CD4-positive, alpha-beta memory T cell (primary cell): Measurements from ENCODE around the gene RSPO4. TPM values are rescaled to one million over a fixed set of nuclear protein-coding genes. Genes with fewer than 3 reads are reported as not detected.

Source experiments
- CTCF ChIA-PET: fragments of 350-600 bp; sonication (Branson Sonifier 250); formaldehyde crosslinking; loops from one replicate; lab custom pipeline; 2021; ENCODE audit warnings: inconsistent platforms; ENCODE audit not compliant: partially characterized antibody; lab: Charles Lee
- POLR2A ChIA-PET: fragments of 350-600 bp; sonication (Branson Sonifier 250); formaldehyde crosslinking; loops from one replicate; lab custom pipeline; 2021; ENCODE audit not compliant: partially characterized antibody; lab: Charles Lee
- DNase-seq, 5 donors: peaks; one replicate each; pipeline versions ENCODE4 v3.0.0 to v3.0.0-alpha.2; 2020 to 2022; ENCODE audit warnings: mixed read lengths in 1 of 5
- H3K27ac ChIP-seq: one replicate; pipeline ENCODE4 v1.7.0; 2013; ENCODE audit warnings: low read depth, low read length
- H3K27me3 ChIP-seq: 2 replicates; pipeline ENCODE4 v1.7.0; 2013; ENCODE audit warnings: mild to moderate bottlenecking, low read length, moderate library complexity; ENCODE audit not compliant: insufficient read depth
- H3K36me3 ChIP-seq: 2 replicates; pipeline ENCODE4 v1.7.0; 2013; ENCODE audit warnings: mild to moderate bottlenecking, low read length, moderate library complexity; ENCODE audit not compliant: insufficient read depth
- H3K4me1 ChIP-seq: 2 replicates; pipeline ENCODE4 v1.7.0; 2013; ENCODE audit warnings: mild to moderate bottlenecking, low read length, moderate library complexity; ENCODE audit not compliant: insufficient read depth
- H3K4me3 ChIP-seq, 2 donors: one replicate each; pipeline ENCODE4 v1.7.0; 2013; ENCODE audit warnings: low read length in 2 of 2, mild to moderate bottlenecking in 1 of 2
- H3K9me3 ChIP-seq, 2 donors: one replicate each; pipeline ENCODE4 v1.7.0; 2013; ENCODE audit warnings: low read length in 2 of 2, control low read depth in 1 of 2; ENCODE audit not compliant: control insufficient read depth in 1 of 2
- H3K27ac Mint-ChIP-seq, 7 donors: one replicate each; pipeline ENCODE4 v1.8.0; 2020 to 2021; ENCODE audit warnings: mixed read lengths in 7 of 7, mild to moderate bottlenecking in 6 of 7, inconsistent platforms in 3 of 7, moderate library complexity in 3 of 7
- H3K27me3 Mint-ChIP-seq, 2 donors: one replicate each; pipeline ENCODE4 v1.8.0; 2020 to 2021; ENCODE audit warnings: mixed read lengths in 2 of 2
- H3K36me3 Mint-ChIP-seq, 2 donors: one replicate each; pipeline ENCODE4 v1.8.0; 2020 to 2021; ENCODE audit warnings: mixed read lengths in 2 of 2, inconsistent platforms in 1 of 2, mild to moderate bottlenecking in 1 of 2
- H3K4me1 Mint-ChIP-seq, 4 donors: one replicate each; pipeline ENCODE4 v1.8.0; 2020 to 2021; ENCODE audit warnings: mixed read lengths in 4 of 4, mild to moderate bottlenecking in 1 of 4
- H3K4me3 Mint-ChIP-seq, 8 donors: one replicate each; pipeline ENCODE4 v1.8.0; 2020 to 2021; ENCODE audit warnings: mixed read lengths in 8 of 8, mild to moderate bottlenecking in 7 of 8, moderate library complexity in 6 of 8, inconsistent platforms in 3 of 8
- H3K9me3 Mint-ChIP-seq, 8 donors: one replicate each; pipeline ENCODE4 v1.8.0; 2020 to 2021; ENCODE audit warnings: mixed read lengths in 8 of 8, mild to moderate bottlenecking in 5 of 8, inconsistent platforms in 3 of 8, moderate library complexity in 1 of 8
- intact Hi-C: fragments of 100-400 bp; cut with micrococcal nuclease; formaldehyde crosslinking; loops from one replicate; pipeline ENCODE4 v1.15.1; 2023
- polyA plus RNA-seq, 2 donors: library from polyadenylated mRNA; unstranded; fragments of 300-500 nt; fragmentation: Illumina TruSeq; gene quantifications; one replicate each; pipeline ENCODE4 v1.2.3, GENCODE V29; 2021
- total RNA-seq, 2 experiments: library from RNA; stranded (reverse); gene quantifications; one replicate each; pipeline ENCODE4 v1.2.3, GENCODE V29; 2021

The RSPO4 gene
- total and polyA plus RNA-seq, 4 experiments from 2014 or later = 0.11 to 0.38 TPM; not detected in 2

DNA sequence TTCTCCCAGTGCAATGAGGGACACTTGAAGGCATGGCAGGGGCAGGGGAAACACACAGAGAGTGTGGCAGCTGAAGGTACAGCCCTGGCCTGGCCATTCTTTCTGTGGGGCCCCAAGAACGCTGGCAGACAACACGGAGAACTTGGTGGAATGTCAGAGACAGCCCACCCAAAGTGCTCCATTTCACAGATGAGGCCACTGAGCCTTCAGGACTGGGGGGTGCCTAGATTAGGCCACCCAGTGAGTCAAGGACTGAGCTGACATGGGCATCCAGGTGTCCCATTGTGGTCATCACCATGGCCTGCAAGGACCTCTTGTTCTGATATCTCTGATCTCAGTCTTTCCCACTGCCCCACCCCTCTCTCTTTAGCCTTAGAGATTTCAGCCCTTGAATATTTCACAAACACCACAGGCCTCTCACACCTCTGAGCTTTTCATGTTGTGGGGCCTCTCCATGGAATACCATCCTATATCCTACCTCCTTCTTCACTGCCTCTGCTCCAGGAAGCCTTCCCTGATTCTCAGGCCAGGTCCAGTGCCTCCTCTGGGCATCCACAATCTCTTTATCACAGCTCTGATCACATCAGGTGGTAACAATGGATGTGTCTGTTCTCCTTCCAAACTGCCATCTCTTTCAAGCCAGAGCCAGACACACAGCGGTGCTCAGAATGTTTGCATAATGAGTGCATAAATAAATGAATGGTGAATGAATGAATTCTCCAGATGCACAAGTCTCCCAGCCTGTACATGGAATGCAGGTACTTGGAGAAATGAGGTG lies 2.0 kb upstream of the RSPO4 start:
- H3K27me3 ChIP-seq = peaks cover 11% of the 10 kb centered on the region
- DNase-seq = no peak
- no peaks in the 10 kb centered on the region for H3K9me3 ChIP-seq
- no peak overlapping the region for H3K27ac ChIP-seq
- no peaks in the 10 kb centered on the region for H3K4me1 ChIP-seq
- Mint-ChIP-seq H3K27ac (no peak overlapping the region), H3K27me3 (peaks cover 41 to 42% of the 10 kb centered on the region in 2 donors), H3K9me3 (no peaks in the 10 kb centered on the region), H3K4me3 (no peak overlapping the region), H3K4me1 (peaks cover 0 to 8% (median 6%) of the 10 kb centered on the region in 4 donors), H3K36me3 (peaks cover 0 to 4% of the 10 kb centered on the region in 2 donors)
- intact Hi-C loops = no loop called here
- H3K4me3 ChIP-seq = no peak overlapping the region
- CTCF ChIA-PET = no interaction called here
- POLR2A ChIA-PET = no interaction called here
- no peaks in the 10 kb centered on the region for H3K36me3 ChIP-seq

DNA sequence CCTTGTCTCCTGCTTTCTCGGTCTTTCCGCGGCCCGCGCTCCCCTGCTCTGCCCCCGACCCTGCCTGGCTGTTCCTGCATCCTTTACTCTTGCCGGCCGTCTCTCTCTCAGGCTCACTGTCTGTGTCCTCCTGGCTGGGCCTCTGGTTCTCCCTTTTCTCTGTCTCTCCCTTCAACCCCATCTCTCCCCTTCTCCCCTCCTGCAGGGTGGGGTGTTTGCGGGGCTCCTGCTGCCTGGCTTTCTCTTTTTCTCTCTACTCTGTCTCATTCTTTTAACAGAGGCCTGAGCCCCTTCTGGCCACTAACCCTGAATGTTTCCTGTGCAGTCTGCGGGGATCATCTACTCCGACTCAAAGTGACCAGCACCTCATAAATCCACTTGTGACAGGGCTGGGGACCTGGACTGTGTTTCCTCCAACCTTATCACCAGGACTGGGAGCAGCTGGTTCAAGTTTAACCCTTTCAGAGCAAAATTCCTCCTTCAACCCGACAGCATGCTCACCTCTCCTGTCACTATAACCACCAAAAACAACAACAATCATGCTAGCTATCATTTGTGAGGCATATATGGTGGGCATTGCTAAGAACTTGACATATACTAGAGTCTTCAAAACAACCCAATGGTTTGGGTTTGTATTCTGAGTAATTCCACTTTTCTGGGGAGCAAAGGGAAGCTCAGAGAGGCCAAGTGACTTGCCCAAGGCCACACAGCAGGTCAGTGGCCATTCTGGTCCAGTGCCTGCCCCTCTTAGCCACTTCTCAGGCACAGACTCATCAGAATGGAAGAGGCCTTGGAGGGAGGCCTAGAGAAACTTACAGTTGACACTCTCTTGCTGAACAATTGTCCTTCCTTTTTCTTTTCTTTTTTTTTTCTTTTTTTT lies 811 bp upstream of the RSPO4 start:
- no peak overlapping the region for H3K4me3 ChIP-seq
- Mint-ChIP-seq H3K27me3 (peaks cover 40 to 41% of the 10 kb centered on the region in 2 donors), H3K9me3 (no peaks in the 10 kb centered on the region), H3K4me3 (peak overlapping the region in 4 of 8 donors; percentile 8 to 46 (median 16)), H3K36me3 (no peaks in the 10 kb centered on the region), H3K27ac (no peak overlapping the region), H3K4me1 (peaks cover 0 to 8% (median 6%) of the 10 kb centered on the region in 4 donors)
- H3K27me3 ChIP-seq = peaks cover 8% of the 10 kb centered on the region
- POLR2A ChIA-PET = no interaction called here
- H3K27ac ChIP-seq = no peak overlapping the region
- intact Hi-C loops = no loop called here
- no peaks in the 10 kb centered on the region for H3K4me1 ChIP-seq
- no peak for DNase-seq
- H3K9me3 ChIP-seq = no peaks in the 10 kb centered on the region
- CTCF ChIA-PET = no interaction called here
- no peaks in the 10 kb centered on the region for H3K36me3 ChIP-seq

DNA sequence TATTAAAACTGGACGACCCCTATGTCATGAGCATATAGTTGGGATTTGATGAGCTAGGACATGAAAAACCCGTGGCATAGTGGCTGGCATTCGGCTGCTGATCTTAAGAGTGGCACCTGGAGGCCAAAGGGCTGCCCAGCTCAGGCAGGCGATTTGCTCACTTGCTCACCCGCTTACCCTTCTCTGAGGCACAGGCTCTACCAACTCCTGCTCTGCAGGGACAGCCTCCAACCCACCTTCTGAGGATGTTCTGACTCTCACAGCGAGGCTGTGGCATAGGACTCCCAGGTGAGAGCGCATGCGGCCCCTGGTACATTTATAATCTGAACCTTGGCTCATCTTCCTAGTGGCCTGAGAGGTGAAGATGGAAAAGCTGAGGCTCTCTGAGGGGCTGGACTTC lies 995 bp downstream of the RSPO4 start:
- no peak for DNase-seq
- peaks cover 0 to 8% (median 6%) of the 10 kb centered on the region in 4 donors for H3K4me1 Mint-ChIP-seq
- no peaks in the 10 kb centered on the region for H3K9me3 Mint-ChIP-seq
- Histone ChIP-seq H3K4me3 (no peak overlapping the region), H3K9me3 (no peaks in the 10 kb centered on the region), H3K27ac (no peak overlapping the region), H3K27me3 (peaks cover 8% of the 10 kb centered on the region), H3K36me3 (no peaks in the 10 kb centered on the region), H3K4me1 (no peaks in the 10 kb centered on the region)
- intact Hi-C loops = no loop called here
- H3K4me3 Mint-ChIP-seq = peak overlapping the region in 1 of 8 donors; percentile 31
- H3K27ac Mint-ChIP-seq = no peak overlapping the region
- H3K27me3 Mint-ChIP-seq = peaks cover 41 to 43% of the 10 kb centered on the region in 2 donors
- ChIA-PET POLR2A (no interaction called here), CTCF (no interaction called here)
- H3K36me3 Mint-ChIP-seq = no peaks in the 10 kb centered on the region

DNA sequence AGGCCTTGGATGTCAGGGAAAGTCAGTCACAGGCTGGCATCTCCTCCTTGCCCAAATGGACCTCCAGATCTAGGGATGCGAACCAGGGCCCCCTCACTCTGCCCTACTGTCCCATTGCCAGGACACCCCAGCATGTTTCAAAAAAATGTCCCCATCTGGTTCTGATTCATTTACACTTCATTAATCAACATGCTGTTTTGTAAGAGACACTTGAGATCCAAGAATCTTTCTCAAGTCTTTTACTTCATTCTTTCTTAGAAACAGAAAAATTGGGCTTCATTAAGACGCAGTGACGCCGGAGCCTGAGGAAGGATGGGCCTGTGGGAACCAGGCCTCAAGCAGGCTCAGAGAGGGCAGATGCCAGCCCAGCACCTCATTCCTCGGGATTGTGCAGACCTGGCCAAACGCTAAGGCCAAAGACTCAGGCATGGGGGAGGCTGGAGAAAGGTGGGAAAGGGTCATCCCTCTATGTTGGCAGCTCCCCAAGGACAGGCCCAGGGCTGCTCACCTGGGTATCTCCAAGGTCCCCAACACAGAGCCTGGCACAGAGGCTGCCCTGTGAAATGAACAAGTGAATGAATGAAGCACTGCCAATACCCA lies 3.8 kb downstream of the RSPO4 start:
- H3K27me3 ChIP-seq = peaks cover 7% of the 10 kb centered on the region
- H3K36me3 ChIP-seq = no peaks in the 10 kb centered on the region
- POLR2A ChIA-PET = no interaction called here
- Mint-ChIP-seq H3K36me3 (no peaks in the 10 kb centered on the region), H3K4me1 (peaks cover 0 to 8% (median 6%) of the 10 kb centered on the region in 4 donors), H3K27ac (no peak overlapping the region), H3K4me3 (no peak overlapping the region), H3K9me3 (no peaks in the 10 kb centered on the region), H3K27me3 (peaks cover 28 to 38% of the 10 kb centered on the region in 2 donors)
- no peaks in the 10 kb centered on the region for H3K4me1 ChIP-seq
- H3K4me3 ChIP-seq = no peak overlapping the region
- DNase-seq = no peak
- no peaks in the 10 kb centered on the region for H3K9me3 ChIP-seq
- CTCF ChIA-PET = interaction anchor here (0.6 kb wide), 1 partner anchor 800 kb away, joined by 3 read pairs; no protein-coding TSS in a partner anchor
- intact Hi-C loops = no loop called here
- H3K27ac ChIP-seq = no peak overlapping the region

DNA sequence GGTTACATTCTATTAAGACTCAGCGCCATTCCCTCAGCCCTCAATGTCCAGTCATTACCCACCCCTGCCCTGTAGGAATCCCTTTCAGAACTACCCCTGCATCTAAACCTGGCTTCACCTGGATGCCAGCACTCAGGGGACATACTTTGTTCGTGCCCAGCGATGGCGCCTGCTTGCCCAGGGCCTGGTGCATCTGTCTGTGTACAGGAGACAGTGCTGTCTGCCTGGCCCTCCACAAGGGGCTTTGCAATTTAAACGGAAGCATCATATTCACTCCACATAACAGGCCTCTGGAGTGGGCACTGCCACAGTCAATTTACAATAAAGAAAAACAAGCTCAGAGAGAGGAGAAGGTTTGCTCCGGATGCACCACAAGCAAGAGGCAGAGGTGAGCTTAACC lies 4.6 kb downstream of the RSPO4 start:
- DNase-seq = no peak
- Mint-ChIP-seq H3K4me3 (no peak overlapping the region), H3K4me1 (peaks cover 0 to under 1% (median under 1%) of the 10 kb centered on the region in 4 donors), H3K27ac (peak overlapping the region in 1 of 7 donors; percentile 20), H3K36me3 (no peaks in the 10 kb centered on the region), H3K9me3 (no peaks in the 10 kb centered on the region), H3K27me3 (peaks cover 23 to 38% of the 10 kb centered on the region in 2 donors)
- no peaks in the 10 kb centered on the region for H3K27me3 ChIP-seq
- CTCF ChIA-PET = interaction anchor here (0.6 kb wide), 1 partner anchor 799 kb away, joined by 3 read pairs; no protein-coding TSS in a partner anchor
- no peaks in the 10 kb centered on the region for H3K36me3 ChIP-seq
- POLR2A ChIA-PET = no interaction called here
- H3K4me1 ChIP-seq = no peaks in the 10 kb centered on the region
- H3K27ac ChIP-seq = no peak overlapping the region
- no peaks in the 10 kb centered on the region for H3K9me3 ChIP-seq
- intact Hi-C loops = no loop called here
- H3K4me3 ChIP-seq = no peak overlapping the region

DNA sequence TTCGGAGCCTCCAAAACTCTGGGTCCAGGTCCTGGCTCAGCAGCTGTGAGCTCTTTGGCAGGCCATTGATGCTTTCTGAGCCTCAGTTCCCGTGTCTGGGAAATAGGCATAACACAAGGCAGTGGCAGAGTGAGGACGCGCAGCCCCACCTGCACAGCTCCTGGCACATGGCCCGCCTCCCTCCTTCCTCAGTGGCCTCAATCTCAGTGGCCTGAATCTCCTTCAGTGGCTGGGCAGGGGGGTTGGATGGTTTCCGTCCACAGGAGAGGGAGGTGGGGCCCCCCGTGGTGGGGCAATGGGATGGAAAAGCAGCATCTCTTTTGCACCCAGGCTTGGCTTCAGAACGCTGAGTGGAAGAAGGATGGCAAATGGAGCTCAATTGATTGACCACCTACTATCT lies 5.1 kb downstream of the RSPO4 start:
- ChIA-PET CTCF (no interaction called here), POLR2A (no interaction called here)
- DNase-seq = no peak
- no peaks in the 10 kb centered on the region for H3K36me3 Mint-ChIP-seq
- no peaks in the 10 kb centered on the region for H3K27me3 ChIP-seq
- H3K4me1 ChIP-seq = no peaks in the 10 kb centered on the region
- no peaks in the 10 kb centered on the region for H3K9me3 Mint-ChIP-seq
- intact Hi-C loops = no loop called here
- peaks cover 26 to 42% of the 10 kb centered on the region in 2 donors for H3K27me3 Mint-ChIP-seq
- H3K9me3 ChIP-seq = no peaks in the 10 kb centered on the region
- H3K27ac ChIP-seq = no peak overlapping the region
- H3K4me3 Mint-ChIP-seq = no peak overlapping the region
- no peaks in the 10 kb centered on the region for H3K36me3 ChIP-seq
- no peak overlapping the region for H3K4me3 ChIP-seq
- H3K27ac Mint-ChIP-seq = no peak overlapping the region
- H3K4me1 Mint-ChIP-seq = no peaks in the 10 kb centered on the region

DNA sequence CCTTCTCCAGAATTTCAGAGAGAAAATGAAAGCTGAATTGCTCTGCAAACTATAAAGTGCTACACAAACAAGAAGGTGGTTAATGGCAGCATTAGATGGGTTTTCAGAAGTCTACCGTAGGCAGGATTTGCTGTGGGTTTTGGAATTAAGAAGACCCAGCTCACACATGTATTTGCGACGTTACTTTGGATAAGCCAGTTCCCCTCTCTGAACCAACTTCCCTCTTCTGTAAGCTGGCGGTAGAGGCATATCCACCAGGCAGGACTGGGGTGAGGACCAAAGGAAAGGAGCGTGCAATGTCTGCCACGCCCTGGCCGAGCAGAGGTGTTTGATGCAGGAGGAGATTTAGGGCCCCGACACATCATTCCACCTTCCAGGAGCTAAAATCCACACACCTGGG lies 6.9 kb downstream of the RSPO4 start:
- Histone ChIP-seq H3K9me3 (no peaks in the 10 kb centered on the region), H3K4me3 (no peak overlapping the region), H3K36me3 (no peaks in the 10 kb centered on the region), H3K27ac (no peak overlapping the region), H3K27me3 (no peaks in the 10 kb centered on the region), H3K4me1 (no peaks in the 10 kb centered on the region)
- peaks cover 23 to 34% of the 10 kb centered on the region in 2 donors for H3K27me3 Mint-ChIP-seq
- no peak for DNase-seq
- H3K36me3 Mint-ChIP-seq = no peaks in the 10 kb centered on the region
- H3K4me3 Mint-ChIP-seq = no peak overlapping the region
- no peak overlapping the region for H3K27ac Mint-ChIP-seq
- ChIA-PET POLR2A (no interaction called here), CTCF (no interaction called here)
- no peaks in the 10 kb centered on the region for H3K4me1 Mint-ChIP-seq
- intact Hi-C loops = no loop called here
- no peaks in the 10 kb centered on the region for H3K9me3 Mint-ChIP-seq
